Measurements from ENCODE around the gene NR1H3.
"Not testable (repeated sequence)": the region's sequence is repeated elsewhere in the genome, so short reads cannot be mapped to it uniquely, and the experiment has no call there.

Gene NR1H3

DNA sequence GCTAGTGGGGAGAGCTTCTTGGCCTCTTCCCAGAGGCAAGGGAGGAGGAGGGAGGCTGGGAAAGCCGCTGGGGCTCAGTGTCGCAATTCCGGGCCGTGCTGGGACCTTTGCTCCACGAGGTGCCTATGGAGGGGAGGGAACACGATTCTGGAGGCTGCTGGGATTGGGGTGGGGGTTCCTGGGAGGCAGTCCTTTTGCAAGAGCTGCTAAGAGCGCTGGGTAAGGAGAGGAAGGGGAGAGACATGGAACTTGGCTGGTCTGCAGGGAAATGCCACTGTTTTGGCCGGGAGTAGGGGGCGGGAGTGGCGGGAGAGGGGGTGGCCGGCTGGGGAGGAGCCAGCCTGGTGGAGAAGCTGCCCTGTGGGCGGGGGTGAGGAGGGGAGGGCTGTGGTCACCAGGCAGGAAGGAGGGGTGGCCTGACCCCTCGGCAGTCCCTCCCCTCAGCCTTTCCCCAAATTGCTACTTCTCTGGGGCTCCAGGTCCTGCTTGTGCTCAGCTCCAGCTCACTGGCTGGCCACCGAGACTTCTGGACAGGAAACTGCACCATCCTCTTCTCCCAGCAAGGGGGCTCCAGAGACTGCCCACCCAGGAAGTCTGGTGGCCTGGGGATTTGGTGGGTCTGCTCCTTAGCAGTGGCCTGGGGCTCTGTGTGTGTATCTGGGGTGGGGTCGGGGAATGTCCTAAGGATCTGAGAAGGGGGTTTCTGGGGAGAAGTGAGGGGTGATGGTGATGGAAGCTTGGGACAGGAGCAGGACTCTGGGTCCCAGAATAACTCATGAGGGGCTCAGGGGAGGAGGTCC is at the start of gene NR1H3:
Gene NR1H3 (plus strand): TSS at position 480 of the 800 bp plus-strand sequence. CDS start 1,221 bp downstream, outside the sequence.
- in situ Hi-C loops (cut with MboI; ENCODE audit: low sequenced_read_pairs): no loop called here

DNA sequence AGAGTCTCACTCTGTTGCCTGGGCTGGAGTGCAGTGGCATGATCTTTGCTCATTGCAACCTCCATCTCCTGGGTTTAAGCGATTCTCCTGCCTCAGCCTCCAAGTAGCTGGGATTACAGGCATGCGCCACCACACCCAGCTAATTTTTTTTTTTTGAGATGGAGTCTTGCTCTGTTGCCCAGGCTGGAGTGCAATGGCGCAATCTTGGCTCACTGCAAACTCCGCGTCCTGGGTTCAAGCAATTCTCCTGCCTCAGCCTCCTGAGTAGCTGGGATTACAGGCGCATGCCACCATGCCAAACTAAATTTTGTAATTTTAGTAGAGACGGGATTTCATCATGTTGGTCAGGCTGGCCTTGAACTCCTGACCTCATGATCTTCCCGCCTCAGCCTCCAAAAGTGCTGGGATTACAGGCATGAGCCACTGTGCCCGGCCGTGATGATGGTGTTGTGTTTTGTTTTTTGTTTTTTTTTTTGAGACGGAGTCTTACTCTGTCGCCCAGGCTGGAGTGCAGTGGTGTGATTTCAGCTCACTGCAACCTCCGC is 49.7 kb upstream of the NR1H3 start:
- in situ Hi-C loops (cut with MboI; ENCODE audit: low sequenced_read_pairs): not testable (repeated sequence)

DNA sequence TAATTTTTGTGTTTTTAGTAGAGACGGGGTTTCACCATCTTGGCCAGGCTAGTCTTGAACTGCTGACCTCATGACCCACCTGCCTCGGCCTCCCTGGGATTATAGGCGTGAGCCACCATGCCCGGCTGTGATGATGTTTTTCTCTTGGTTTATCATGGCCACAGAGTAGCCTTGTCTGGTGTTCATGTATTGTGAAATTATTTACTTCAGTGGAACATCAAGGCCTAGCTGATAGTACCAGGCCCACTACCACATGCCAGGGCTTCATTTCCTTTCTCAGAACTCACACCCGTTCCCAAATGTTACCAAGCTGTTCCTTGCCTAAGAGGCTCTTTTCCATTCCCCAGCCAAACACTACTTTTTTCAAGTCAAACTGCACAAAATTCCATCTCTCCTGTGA is 49.2 kb upstream of the NR1H3 start:
- in situ Hi-C loops (cut with MboI; ENCODE audit: low sequenced_read_pairs): no loop called here

DNA sequence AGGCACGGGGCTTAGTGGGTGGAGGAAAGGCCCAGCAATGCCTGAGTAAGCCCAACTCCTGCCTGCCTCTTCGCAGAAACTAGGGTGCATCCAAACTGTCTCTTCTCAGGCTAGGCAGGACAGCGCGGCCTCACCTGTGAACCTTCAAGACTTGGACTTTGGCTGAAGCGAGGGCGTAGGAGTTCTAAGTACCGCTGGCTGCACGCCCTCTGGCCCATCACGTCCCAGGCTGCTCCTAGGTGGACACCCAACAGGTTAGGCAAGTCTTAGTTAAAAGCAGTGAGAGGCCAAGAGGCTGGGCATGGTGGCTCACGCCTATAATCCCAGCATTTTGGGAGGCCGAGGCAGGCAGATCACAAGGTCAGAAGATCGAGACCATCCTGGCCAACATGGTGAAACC is 44.9 kb upstream of the NR1H3 start:
- in situ Hi-C loops (cut with MboI; ENCODE audit: low sequenced_read_pairs): no loop called here

DNA sequence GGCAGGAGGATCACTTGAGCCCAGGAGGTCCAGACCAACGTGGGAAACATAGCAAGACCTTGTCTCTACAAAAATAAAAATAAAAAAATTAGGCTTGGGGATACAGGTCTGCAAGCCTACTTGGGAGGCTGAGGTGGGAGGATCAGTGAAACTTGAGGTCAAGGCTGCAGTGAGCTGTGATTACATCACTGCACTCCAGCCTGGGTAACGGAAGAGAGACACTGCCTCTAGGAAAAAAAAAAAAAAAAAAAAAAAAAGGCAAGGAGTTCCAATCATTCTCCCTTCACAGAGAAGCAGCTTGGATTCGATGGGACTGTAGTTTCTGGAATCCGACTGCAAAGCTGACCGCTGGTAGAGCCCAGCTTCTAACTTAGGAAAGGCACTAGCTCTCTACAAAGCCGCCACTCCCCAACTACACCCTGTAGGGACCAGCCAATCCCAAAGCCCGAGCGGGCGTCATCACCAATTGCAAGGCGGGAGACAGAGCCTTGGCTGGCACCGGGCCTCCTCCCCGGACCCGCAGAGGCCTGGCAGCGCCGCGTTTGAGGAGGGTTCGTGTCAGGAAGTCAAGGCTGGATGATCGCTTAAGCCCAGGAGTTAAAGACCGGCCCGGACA is 43.7 kb upstream of the NR1H3 start:
- in situ Hi-C loops (cut with MboI; ENCODE audit: low sequenced_read_pairs): no loop called here

DNA sequence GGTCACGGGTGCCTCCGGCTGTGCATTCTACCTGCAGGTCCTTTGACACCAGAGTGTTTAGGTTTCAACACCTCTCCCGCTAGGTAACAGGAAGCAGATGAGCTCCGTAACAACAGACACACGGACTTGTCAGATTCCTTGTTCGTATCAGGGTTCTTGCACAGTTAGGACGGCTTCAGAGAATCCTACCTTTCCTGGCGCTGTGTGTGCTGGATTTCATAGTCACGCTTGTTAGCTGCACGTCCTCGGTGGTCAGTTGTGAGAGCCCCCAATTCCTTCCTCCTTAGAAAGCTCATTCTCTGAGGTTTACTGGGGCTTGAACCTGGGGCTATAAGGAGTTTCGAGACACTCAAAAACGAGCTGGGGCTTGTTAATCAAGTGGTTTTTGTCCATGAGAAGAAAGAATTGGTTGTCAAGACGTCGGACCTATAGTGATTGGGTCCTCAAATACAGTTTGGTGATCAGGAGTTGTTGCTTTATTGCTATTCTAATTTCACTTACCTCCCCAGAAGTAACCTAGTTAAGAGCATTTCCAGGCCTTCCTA is 42.4 kb upstream of the NR1H3 start:
- in situ Hi-C loops (cut with MboI; ENCODE audit: low sequenced_read_pairs): no loop called here

DNA sequence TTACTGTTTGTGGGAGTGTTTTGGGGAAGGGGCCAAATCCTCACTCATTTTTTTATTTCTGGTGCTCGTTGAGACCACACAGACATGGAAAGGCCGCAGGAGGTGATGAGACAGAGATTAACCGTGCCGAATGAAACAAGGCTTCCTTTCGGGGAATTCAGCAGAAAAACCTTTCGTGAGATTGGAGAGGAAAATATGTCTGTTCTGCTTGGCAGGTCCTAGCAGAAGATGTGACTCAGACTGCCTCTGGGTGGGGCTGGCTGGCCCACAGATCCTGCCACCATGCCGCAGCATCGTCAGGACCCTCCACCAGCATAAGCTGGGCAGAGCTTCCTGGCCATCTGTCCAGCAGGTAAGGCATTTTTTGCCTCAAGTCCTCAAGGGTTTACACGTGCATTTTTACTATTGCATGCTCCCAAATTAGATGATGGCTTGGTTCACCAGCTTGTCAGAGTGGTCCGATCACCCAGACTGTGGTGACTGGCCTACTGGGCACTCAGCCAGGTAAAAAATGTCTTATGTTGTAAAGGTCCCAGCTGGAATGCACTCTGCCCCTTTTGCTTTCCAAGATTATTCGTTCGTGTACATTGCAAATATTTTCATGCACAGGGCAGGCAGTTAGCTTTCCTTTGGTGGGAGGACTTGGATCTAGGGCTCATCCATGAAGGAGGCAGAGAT is 41.5 kb upstream of the NR1H3 start:
- in situ Hi-C loops (cut with MboI; ENCODE audit: low sequenced_read_pairs): no loop called here

DNA sequence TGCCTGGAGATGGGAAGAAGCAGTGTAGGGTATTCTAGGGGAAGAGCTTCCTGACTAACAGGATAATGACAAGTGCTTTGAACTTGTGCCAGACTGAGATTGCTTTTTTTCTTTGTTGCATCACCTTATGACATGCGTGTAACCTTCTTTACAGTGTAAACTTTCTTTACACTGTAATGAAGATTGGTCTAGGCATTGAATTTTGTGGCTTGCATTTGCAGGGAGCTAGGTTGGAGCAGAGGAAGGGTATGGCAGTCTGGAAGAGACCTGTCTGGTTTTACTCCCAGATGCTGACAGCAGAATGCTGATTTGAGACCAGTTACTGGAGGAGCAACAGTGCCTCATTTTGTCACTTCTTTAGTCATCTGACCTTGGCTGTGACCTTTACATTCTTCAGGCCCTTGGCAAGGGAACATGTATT is 37.4 kb upstream of the NR1H3 start:
- in situ Hi-C loops (cut with MboI; ENCODE audit: low sequenced_read_pairs): no loop called here

DNA sequence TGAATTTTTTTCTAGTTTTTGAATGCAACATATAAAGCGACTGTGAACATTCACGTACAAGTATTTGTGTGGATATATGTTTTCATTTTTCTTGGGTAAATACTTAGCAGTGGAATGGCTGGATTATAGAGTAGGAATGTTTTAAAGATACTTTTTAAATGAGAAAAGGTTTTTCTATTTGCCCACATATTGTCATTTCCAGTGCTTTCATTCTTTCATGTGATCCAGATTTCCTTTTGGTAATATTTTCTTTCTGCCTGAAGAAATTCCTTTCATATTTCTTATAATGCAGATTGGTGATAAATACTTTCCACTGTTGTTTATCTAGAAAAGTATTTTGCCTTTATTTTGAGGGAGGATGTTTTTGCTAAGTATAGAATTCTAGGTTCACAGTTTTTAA is 35.1 kb upstream of the NR1H3 start:
- in situ Hi-C loops (cut with MboI; ENCODE audit: low sequenced_read_pairs): no loop called here

DNA sequence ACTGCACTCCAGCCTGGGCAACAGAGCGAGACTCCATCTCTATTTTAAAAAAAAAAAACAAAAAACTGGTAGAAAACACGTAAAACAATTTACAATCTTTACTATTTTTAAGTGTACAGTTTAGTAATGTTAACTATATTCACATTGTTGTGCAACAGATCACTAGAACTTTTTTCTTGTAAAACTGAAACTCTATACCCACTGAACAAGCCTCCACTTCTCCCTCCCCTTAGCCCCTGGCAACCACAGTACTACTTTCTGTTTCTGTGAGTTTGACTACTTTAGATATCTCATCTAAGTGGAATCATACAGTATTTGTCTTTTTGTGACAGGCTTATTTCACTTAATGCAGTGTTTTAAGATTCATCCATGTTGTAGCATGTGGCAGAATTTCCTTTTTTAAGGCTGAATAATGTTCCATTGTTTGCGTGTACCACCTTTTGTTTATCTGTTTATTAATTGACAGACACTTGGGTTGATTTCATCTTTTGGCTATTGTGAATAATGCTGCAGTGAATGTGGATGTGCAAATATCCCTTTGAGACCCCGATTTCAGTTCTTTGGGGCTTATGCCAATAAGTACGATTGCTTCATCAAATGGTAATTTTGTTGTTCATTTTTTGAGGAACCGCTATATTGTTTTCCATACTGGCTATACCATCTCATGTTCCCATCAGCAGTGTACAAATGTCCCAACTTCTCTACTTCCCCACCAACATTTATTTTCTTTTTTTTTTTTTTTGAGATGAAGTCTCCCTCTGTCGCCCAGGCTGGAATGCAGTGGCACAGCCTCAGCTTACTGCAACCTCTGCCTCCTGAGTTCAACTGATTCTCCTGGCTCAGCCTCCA is 32.0 kb upstream of the NR1H3 start:
- in situ Hi-C loops (cut with MboI; ENCODE audit: low sequenced_read_pairs): no loop called here

DNA sequence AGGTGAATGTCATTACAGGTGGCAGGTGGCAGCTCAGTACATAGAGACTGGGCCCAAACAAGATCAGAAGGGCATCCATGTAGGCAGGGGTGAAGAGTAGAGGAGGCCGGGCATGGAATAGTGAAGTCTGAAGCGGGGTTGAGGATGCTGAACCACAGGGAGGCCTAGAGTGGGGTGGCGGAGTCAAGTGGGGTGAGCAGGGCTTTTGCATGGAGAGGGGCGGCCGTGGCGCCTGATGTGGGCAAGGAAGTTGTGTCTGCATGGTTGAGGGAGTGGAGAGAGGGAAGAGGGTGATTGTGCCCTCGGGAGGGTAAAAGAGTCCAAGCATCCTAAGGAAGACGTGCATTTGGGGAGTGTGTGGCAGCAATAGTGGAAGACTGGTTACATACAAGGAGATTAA is 28.6 kb upstream of the NR1H3 start:
- in situ Hi-C loops (cut with MboI; ENCODE audit: low sequenced_read_pairs): no loop called here

DNA sequence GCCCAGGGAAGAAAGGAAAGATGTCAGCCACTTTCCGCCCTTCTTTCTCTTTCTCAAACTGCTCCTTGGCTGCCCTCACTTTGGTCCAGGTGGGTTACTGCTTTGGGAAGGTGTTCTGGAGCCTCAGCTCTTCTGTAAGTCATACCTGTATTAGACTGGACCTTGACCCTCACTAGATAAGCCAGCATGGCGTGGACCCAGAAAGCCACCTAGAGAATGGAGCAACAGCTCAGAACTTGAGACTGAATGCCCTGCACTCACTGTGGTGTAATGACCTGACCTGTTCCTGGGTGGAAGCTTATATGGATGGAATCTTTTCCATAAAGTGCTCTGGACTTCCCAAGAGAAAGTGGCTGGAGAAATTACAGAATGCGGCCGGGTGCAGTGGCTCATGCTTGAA is 24.7 kb upstream of the NR1H3 start:
- in situ Hi-C loops (cut with MboI; ENCODE audit: low sequenced_read_pairs): no loop called here

DNA sequence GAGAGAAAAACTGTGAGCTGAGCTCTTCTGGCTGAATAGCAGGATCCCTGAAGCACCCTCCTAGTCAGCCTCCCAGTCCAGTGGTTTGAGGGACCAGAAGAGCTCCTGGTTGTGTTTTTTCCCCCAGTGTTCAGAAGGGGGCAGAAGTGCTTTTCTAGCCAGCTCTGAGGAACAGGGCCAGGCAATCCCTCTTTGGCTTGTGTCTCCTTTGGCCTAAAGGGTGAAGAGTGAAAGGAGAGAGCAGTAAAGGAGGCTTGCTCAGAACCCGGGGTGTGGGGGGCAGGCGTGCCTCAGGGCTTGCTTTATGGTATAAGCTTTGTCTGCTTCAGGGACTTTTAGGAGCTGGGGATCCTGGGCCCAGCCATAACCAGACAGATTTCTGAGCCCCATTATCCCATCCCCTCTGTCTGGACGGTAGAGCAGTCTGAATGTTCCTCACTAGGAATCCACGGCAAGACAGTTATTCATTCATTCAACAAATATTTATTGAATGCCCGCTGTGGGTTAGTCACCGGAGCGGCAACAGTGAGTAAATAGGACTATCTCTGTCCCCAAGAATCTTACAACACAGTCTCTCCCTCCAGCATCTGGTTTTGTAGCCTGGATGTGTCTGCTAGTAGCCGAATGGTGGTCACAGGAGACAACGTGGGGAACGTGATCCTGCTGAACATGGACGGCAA is 23.7 kb upstream of the NR1H3 start:
- in situ Hi-C loops (cut with MboI; ENCODE audit: low sequenced_read_pairs): no loop called here

DNA sequence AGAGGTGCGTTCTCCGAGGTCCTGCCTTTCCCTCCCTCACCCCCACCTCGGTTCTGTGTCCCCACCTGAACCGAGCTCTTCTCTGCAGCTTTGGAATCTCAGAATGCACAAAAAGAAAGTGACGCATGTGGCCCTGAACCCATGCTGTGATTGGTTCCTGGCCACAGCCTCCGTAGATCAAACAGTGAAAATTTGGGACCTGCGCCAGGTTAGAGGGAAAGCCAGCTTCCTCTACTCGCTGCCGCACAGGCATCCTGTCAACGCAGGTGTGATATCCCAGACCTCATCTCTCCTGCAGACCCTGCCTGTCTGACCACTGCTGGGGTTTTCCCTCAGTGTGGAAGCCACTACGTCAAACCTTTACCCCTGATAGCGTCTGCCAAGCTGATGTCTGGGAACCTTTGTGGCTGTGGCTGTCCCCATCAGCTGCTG is 23.1 kb upstream of the NR1H3 start:
- in situ Hi-C loops (cut with MboI; ENCODE audit: low sequenced_read_pairs): no loop called here

DNA sequence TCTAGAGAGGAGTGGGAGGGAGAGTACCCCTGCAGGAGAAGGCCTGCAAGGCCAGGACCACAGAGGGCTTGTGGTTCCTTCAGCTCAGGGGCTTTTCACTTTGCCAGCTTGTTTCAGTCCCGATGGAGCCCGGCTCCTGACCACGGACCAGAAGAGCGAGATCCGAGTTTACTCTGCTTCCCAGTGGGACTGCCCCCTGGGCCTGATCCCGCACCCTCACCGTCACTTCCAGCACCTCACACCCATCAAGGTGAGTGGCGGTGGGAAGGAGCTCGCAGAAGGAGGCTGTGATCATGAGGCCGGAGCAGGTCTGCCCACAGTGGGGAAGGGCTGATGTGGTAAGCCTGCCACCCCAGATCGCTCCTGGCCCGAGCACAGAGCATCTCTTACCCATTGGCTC is 22.6 kb upstream of the NR1H3 start:
- in situ Hi-C loops (cut with MboI; ENCODE audit: low sequenced_read_pairs): no loop called here

DNA sequence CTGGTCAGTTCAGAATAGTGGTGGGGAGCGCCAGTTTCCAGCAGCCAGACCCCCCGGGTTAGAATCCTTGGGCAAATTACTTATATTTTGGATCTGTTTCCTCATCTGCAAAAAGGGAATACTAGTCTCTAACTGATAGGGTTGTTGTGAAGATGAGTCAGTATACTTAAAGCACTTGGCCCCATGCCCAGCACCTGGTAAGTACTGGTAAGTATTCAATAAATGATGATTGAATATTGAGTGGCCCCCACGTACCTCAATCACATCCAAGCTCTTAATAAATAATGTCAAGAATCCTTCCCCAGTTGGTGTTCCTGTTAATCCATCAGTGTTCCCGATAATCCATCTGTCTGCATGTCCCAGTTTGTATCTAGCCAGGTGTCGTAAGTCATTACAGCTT is 21.3 kb upstream of the NR1H3 start:
- in situ Hi-C loops (cut with MboI; ENCODE audit: low sequenced_read_pairs): no loop called here

DNA sequence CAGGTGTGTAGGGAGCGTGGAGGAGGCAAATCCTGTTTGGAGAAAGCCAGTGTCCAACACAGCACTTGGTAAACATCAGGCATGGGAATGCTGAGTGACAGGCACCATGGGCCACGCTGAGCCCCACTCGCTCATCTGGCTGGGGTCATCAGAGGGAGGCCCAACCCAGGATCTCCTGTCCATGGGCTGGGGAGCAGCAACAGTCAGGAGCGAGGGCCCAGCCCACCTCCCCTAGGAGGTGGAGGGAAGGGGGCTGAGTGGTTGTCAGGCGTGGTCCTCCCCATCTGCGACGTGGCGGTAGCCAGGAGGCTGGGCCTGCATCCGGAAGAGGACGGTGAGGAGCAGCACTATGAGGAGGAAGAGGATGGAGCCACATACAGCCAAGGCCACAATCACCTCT is 17.9 kb upstream of the NR1H3 start:
- in situ Hi-C loops (cut with MboI; ENCODE audit: low sequenced_read_pairs): no loop called here

DNA sequence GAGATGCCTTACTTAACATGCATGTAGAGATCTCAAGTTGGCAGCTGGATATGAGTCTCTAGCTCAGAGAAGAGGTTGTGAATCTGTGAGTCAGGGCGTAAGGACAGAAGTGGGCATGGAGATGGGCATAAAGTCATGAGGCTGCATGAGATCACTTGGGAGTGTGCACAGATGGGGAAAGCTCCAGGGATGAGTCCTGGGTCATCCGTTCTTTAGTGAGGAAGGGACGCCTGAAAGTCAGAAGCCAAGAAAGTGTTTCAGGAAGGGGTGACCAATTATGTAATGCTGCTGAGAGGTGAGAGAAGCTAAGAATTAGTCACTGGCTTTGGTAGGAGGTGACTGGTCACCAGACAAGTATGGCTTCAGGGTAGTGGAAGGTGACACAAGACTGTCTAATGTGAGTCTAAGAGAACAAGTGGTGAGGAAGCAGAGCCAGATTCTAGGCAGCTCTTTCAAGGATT is 15.9 kb upstream of the NR1H3 start:
- in situ Hi-C loops (cut with MboI; ENCODE audit: low sequenced_read_pairs): no loop called here

DNA sequence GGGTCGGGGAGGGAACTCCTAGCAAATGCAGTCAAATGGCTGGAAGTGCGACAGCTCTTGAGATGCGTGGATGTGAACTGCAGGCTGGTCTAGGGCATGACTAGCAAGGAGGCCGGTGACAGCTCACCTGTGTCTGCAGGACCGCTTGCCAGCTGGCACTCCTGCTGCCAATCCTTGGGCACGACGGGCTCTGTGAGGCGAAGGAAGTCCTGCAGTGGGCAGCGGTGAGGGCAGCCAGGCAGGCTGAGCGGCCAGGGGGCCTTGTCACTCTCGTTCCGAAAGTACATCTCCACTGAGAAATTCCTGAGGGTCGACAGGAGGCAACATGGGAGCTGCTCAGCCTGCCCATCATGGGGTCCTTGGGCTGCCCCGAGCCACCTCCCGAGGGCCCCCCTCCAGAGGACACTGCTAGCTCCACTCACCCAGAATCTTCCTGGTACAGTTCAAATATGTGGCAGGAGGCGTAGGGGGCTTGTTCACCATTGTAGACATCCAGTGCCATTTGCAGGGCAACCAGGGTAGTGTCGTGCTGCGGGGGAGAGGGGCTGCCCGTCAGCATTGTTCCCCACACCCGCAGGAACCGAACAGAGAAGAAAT is 15.1 kb upstream of the NR1H3 start:
- in situ Hi-C loops (cut with MboI; ENCODE audit: low sequenced_read_pairs): no loop called here

Measured in HL-60/S4 treated with retinoic acid at 250 ng/mL for 4 days and 3 days (cell line).